HepG2 (cell line): ENCODE measurements around the gene IRS2. TPM values are rescaled to one million over a fixed set of nuclear protein-coding genes. Genes with fewer than 3 reads are reported as not detected.

Experiments used
- ATAC-seq: fragments of 200-7000 bp; cut with Tn5 transposase; 3 replicates; pipeline ENCODE4 v1.9.1; 2020; ENCODE audit warnings: mild to moderate bottlenecking, moderate library complexity
- BruUV-seq: library from RNA; stranded (reverse); fragments of 400-500 nt; replicated peaks from 2 replicates; lab custom pipeline; 2021; lab: Mats Ljungman, UMichigan
- CTCF ChIA-PET: fragments of 300-600 bp; formaldehyde crosslinking; extraction: SDS; loops from one replicate; lab custom pipeline; 2021; ENCODE audit warnings: low total read pairs, inconsistent platforms, low intra/inter-chr PET ratio; lab: Yijun Ruan, JAX
- POLR2A ChIA-PET: fragments of 350-600 bp; sonication (Branson Sonifier 250); formaldehyde crosslinking; loops from one replicate; lab custom pipeline; 2020; ENCODE audit warnings: antibody characterized with exemption, inconsistent platforms; lab: Yijun Ruan, JAX
- DNase-seq: peaks from one replicate; pipeline ENCODE4 v3.0.0-alpha.2; 2015; ENCODE audit warnings: low spot score
- FAIRE-seq: peaks from 3 replicates; lab custom pipeline; 2011; peaks lifted over from hg19 to GRCh38; lab: Jason Lieb, UNC
- H2AFZ ChIP-seq: one replicate; pipeline ENCODE4 v1.6.1; 2011; ENCODE audit warnings: low read length, inconsistent platforms
- H3K27ac ChIP-seq: fragments of 300-600 bp; 3 replicates; pipeline ENCODE4 v1.8.0; 2011; ENCODE audit warnings: mixed run types, mild to moderate bottlenecking, mixed read lengths, low read length, inconsistent platforms; ENCODE audit not compliant: insufficient read depth; ENCODE audit errors: extremely low read length
- H3K27me3 ChIP-seq, 2 experiments: fragments of 200-600 bp in 1 of 2; 2 replicates in 1 of 2; 3 replicates in 1 of 2; pipeline versions ENCODE4 v1.6.0 to v1.8.0; 2011; ENCODE audit warnings: low read length in 2 of 2, mild to moderate bottlenecking in 2 of 2, moderate library complexity in 2 of 2, inconsistent platforms in 1 of 2; ENCODE audit not compliant: insufficient read depth in 2 of 2, control insufficient read depth in 1 of 2
- H3K36me3 ChIP-seq, 2 experiments: fragments of 200-600 bp in 1 of 2; replicated peaks in 1 of 2; 2 replicates in 1 of 2; 3 replicates in 1 of 2; pipeline versions ENCODE4 v1.5.1 to v1.8.0; 2011; ENCODE audit warnings: low read length in 2 of 2, inconsistent platforms in 1 of 2; ENCODE audit not compliant: insufficient read depth in 2 of 2, control insufficient read depth in 1 of 2
- H3K4me1 ChIP-seq: 2 replicates; pipeline ENCODE4 v1.5.1; 2012; ENCODE audit warnings: low read length, inconsistent platforms; ENCODE audit not compliant: insufficient read depth
- H3K4me2 ChIP-seq: 2 replicates; pipeline ENCODE4 v1.6.0; 2011; ENCODE audit warnings: low read depth, low read length, inconsistent platforms
- H3K4me3 ChIP-seq, 3 experiments: fragments of 200-600 bp in 1 of 3; sonication (generic), shearing (Covaris generic) in 1 of 3; replicated peaks in 1 of 3; 2 replicates each; pipeline ENCODE4 v1.5.1; 2011 to 2016; ENCODE audit warnings: low read length in 3 of 3, inconsistent platforms in 2 of 3, low read depth in 2 of 3, mild to moderate bottlenecking in 2 of 3, control low read depth in 1 of 3, mixed read lengths in 1 of 3; ENCODE audit not compliant: insufficient read depth in 1 of 3
- H3K79me2 ChIP-seq: one replicate; pipeline ENCODE4 v1.6.1; 2011; ENCODE audit warnings: low read length, inconsistent platforms; ENCODE audit not compliant: insufficient read depth
- H3K9ac ChIP-seq: 2 replicates; pipeline ENCODE4 v1.6.0; 2011; ENCODE audit warnings: mild to moderate bottlenecking, low read depth, low read length, inconsistent platforms; ENCODE audit not compliant: insufficient read depth
- H3K9me3 ChIP-seq: 2 replicates; pipeline ENCODE4 v1.5.1; 2012; ENCODE audit warnings: mild to moderate bottlenecking, low read length
- H4K20me1 ChIP-seq: 2 replicates; pipeline ENCODE4 v1.6.0; 2011; ENCODE audit warnings: inconsistent platforms, mild to moderate bottlenecking, low read length, moderate library complexity; ENCODE audit not compliant: insufficient read depth
- DMAP1 ChIP-seq: IDR thresholded peaks from 2 replicates; pipeline ENCODE4 v1.6.1; 2016
- DNMT3B ChIP-seq: conservative IDR thresholded peaks from 2 replicates; pipeline ENCODE4 v1.6.1; 2016; ENCODE audit warnings: missing biosample characterization, control low read depth
- ETV6 ChIP-seq: sonication (generic); formaldehyde crosslinking; conservative IDR thresholded peaks from 2 replicates; pipeline ENCODE4 v1.4.0; 2020; ENCODE audit warnings: missing genetic modification reagents
- GTF2F1 ChIP-seq: fragments of 150-350 bp; IDR thresholded peaks from 2 replicates; pipeline ENCODE4 v1.6.1; 2014; ENCODE audit warnings: low read length
- KAT8 ChIP-seq: IDR thresholded peaks from 2 replicates; pipeline ENCODE4 v1.6.1; 2016; ENCODE audit warnings: missing genetic modification reagents, missing compliant biosample characterization
- KDM5A ChIP-seq: fragments of 200-600 bp; sonication (generic); IDR thresholded peaks from 2 replicates; pipeline ENCODE4 v1.7.0; 2018; ENCODE audit warnings: antibody characterized with exemption, mild to moderate bottlenecking, low read length, borderline replicate concordance
- PHF20 ChIP-seq: sonication (generic); formaldehyde crosslinking; IDR thresholded peaks from 2 replicates; pipeline ENCODE4 v1.5.0; 2020; ENCODE audit warnings: mild to moderate bottlenecking, missing genetic modification reagents
- RARA ChIP-seq: IDR thresholded peaks from 2 replicates; pipeline ENCODE4 v1.6.1; 2016; ENCODE audit warnings: missing genetic modification reagents, missing compliant biosample characterization
- SRF ChIP-seq: IDR thresholded peaks from 2 replicates; pipeline ENCODE4 v1.6.1; 2011; ENCODE audit warnings: mild to moderate bottlenecking, low read depth, low read length, moderate library complexity
- TFAP4 ChIP-seq: sonication (generic); IDR thresholded peaks from 2 replicates; pipeline ENCODE4 v1.6.1; 2016; ENCODE audit warnings: low read depth, borderline replicate concordance
- ZKSCAN5 ChIP-seq: sonication (generic); formaldehyde crosslinking; IDR thresholded peaks from 2 replicates; pipeline ENCODE4 v1.5.1; 2020; ENCODE audit warnings: mild to moderate bottlenecking, missing genetic modification reagents
- ZNF230 ChIP-seq: sonication (generic); formaldehyde crosslinking; IDR thresholded peaks from 2 replicates; pipeline ENCODE4 v1.4.0; 2020; ENCODE audit warnings: mild to moderate bottlenecking, missing genetic modification reagents
- ZNF629 ChIP-seq: sonication (generic); formaldehyde crosslinking; conservative IDR thresholded peaks from 2 replicates; pipeline ENCODE4 v1.5.0; 2020; ENCODE audit warnings: missing genetic modification reagents
- WGBS: methylation state at CpG from one replicate; pipeline ENCODE4 v1.1.6; 2017; ENCODE audit warnings: low lambda C conversion rate; 5-methylcytosine and 5-hydroxymethylcytosine counted together
- in situ Hi-C: cut with HindIII; loops from 2 replicates; pipeline ENCODE4 v1.10.0; 2017; ENCODE audit warnings: low pct_unique_long_range_greater_than_20kb; ENCODE audit not compliant: extremely low pct_ligation_motif_present
- intact Hi-C: fragments of 100-400 bp; cut with micrococcal nuclease; formaldehyde crosslinking; loops from one replicate; pipeline ENCODE4 v1.10.0; 2022; ENCODE audit not compliant: unreplicated experiment
- polyA plus RNA-seq, 8 experiments: library from polyadenylated mRNA; depleted of rRNA in 3 of 8; stranded (reverse) in 7 of 8; unstranded in 1 of 8; fragments of >200 nt; fragmentation: Illumina TruSeq in 4 of 8; extraction: Trizol in 4 of 8; gene quantifications; 2 replicates each; pipeline versions ENCODE4 v1.2.1 to v1.2.3, GENCODE V29; 2011 to 2016; ENCODE audit warnings: low read depth in 4 of 8, missing spikeins in 1 of 8, mixed read lengths in 1 of 8; ENCODE audit not compliant: insufficient read depth in 1 of 8
- total RNA-seq, 5 experiments: library from RNA; depleted of rRNA; stranded (reverse); fragments of >200 nt; fragmentation: Illumina TruSeq; extraction: Trizol; gene quantifications; 2 replicates each; pipeline ENCODE4 v1.2.3, GENCODE V29; 2016; ENCODE audit warnings: low read depth in 1 of 5
- TF ChIP-seq, protein P1 (sequence below): sonication (generic); formaldehyde crosslinking; IDR thresholded peaks from 2 replicates; pipeline ENCODE4 v1.8.1; 2023; ENCODE audit warnings: mild to moderate bottlenecking, moderate library complexity, missing genetic modification reagents
- TF ChIP-seq, protein P2 (sequence below): sonication (generic); formaldehyde crosslinking; IDR thresholded peaks from 2 replicates; pipeline ENCODE4 v1.5.0; 2020; ENCODE audit warnings: missing genetic modification reagents
- TF ChIP-seq, protein P3 (sequence below): sonication (generic); formaldehyde crosslinking; IDR thresholded peaks from 2 replicates; pipeline ENCODE4 v1.5.1; 2020; ENCODE audit warnings: mild to moderate bottlenecking, missing genetic modification reagents, borderline replicate concordance

Gene IRS2
- total and polyA plus RNA-seq, 2 of the 13 experiments (the other 11 are each of a cell fraction or from before 2014, with no cell fraction given) = 0.02 to 0.04 TPM

DNA sequence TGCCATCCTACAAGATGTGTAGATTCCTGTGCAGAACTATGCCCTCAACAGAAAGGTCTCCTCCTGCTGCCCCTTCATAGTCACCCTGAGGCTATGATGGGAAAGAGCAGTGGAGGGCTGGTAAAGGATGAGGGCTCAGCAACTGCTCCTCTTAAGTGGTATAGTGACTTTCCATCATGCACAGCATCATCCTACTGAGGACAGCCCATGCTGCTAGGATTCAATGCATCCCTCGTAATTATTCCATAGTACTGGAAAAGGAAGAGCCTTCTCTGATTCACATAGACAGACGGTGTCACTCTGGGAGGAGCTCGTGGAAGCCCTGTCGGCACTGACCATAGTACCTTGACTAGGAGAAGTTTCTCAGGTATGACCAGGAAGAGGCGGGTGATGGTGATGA, 47.6 kb upstream of the IRS2 start:
- 48% methylated on average over 5 of the region's 5 CpGs for WGBS
- Histone ChIP-seq H3K4me2 (no peak overlapping the region), H3K4me1 (peaks cover 10% of the 10 kb centered on the region; the same call in 1 of the 2 replicates), H3K9ac (no peak overlapping the region), H3K27ac (no peak overlapping the region), H3K79me2 (no peaks in the 10 kb centered on the region), H4K20me1 (no peaks in the 10 kb centered on the region), H3K36me3 (no peaks in the 10 kb centered on the region), H3K4me3 (no peak overlapping the region), H2AFZ (no peak overlapping the region), H3K27me3 (no peaks in the 10 kb centered on the region), H3K9me3 (no peaks in the 10 kb centered on the region)
- ChIA-PET CTCF (no interaction called here), POLR2A (no interaction called here)
- intact Hi-C loops (no loop called here), in situ Hi-C loops (no loop called here)
- BruUV-seq = no TSS peak
- no peak for DNase-seq
- no peak for FAIRE-seq
- no peak for TF ChIP-seq DNMT3B (CRISPR knock-in tag)
- TF ChIP-seq RARA (CRISPR knock-in tag) = no peak
- TF ChIP-seq KDM5A = no peak
- TF ChIP-seq GTF2F1 = no peak
- TF ChIP-seq SRF = no peak
- TF ChIP-seq, protein P1, sequence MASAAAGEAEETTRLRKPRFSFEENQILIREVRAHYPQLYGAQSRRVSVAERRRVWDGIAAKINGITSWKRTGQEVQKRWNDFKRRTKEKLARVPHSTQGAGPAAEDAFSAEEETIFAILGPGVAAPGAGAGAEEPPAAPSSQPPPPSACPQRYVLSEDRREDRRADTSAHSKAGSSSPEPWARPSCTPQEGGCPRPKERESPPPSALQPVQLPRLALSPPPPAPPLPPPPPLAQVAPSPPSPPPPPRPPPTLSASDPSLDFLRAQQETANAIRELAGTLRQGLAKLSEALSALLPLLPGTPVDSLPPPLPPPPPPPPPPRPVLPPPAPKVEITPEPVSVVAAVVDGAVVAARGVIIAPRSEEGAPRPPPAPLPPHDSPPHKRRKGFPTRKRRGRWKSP = no peak
- TF ChIP-seq, protein P2, sequence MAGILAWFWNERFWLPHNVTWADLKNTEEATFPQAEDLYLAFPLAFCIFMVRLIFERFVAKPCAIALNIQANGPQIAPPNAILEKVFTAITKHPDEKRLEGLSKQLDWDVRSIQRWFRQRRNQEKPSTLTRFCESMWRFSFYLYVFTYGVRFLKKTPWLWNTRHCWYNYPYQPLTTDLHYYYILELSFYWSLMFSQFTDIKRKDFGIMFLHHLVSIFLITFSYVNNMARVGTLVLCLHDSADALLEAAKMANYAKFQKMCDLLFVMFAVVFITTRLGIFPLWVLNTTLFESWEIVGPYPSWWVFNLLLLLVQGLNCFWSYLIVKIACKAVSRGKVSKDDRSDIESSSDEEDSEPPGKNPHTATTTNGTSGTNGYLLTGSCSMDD (CRISPR knock-in tag) = no peak
- no peak for TF ChIP-seq KAT8 (CRISPR knock-in tag)
- no peak for TF ChIP-seq ZKSCAN5 (CRISPR knock-in tag)
- no peak for TF ChIP-seq DMAP1 (CRISPR knock-in tag)
- no peak for TF ChIP-seq TFAP4
- TF ChIP-seq PHF20 (CRISPR knock-in tag) = no peak
- TF ChIP-seq ZNF629 = no peak
- TF ChIP-seq, protein P3, sequence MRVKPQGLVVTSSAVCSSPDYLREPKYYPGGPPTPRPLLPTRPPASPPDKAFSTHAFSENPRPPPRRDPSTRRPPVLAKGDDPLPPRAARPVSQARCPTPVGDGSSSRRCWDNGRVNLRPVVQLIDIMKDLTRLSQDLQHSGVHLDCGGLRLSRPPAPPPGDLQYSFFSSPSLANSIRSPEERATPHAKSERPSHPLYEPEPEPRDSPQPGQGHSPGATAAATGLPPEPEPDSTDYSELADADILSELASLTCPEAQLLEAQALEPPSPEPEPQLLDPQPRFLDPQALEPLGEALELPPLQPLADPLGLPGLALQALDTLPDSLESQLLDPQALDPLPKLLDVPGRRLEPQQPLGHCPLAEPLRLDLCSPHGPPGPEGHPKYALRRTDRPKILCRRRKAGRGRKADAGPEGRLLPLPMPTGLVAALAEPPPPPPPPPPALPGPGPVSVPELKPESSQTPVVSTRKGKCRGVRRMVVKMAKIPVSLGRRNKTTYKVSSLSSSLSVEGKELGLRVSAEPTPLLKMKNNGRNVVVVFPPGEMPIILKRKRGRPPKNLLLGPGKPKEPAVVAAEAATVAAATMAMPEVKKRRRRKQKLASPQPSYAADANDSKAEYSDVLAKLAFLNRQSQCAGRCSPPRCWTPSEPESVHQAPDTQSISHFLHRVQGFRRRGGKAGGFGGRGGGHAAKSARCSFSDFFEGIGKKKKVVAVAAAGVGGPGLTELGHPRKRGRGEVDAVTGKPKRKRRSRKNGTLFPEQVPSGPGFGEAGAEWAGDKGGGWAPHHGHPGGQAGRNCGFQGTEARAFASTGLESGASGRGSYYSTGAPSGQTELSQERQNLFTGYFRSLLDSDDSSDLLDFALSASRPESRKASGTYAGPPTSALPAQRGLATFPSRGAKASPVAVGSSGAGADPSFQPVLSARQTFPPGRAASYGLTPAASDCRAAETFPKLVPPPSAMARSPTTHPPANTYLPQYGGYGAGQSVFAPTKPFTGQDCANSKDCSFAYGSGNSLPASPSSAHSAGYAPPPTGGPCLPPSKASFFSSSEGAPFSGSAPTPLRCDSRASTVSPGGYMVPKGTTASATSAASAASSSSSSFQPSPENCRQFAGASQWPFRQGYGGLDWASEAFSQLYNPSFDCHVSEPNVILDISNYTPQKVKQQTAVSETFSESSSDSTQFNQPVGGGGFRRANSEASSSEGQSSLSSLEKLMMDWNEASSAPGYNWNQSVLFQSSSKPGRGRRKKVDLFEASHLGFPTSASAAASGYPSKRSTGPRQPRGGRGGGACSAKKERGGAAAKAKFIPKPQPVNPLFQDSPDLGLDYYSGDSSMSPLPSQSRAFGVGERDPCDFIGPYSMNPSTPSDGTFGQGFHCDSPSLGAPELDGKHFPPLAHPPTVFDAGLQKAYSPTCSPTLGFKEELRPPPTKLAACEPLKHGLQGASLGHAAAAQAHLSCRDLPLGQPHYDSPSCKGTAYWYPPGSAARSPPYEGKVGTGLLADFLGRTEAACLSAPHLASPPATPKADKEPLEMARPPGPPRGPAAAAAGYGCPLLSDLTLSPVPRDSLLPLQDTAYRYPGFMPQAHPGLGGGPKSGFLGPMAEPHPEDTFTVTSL (CRISPR knock-in tag) = no peak
- no peak for TF ChIP-seq ETV6 (CRISPR knock-in tag)
- TF ChIP-seq ZNF230 (CRISPR knock-in tag) = no peak
- no peak for ATAC-seq
